Ramos (cell line): ENCODE measurements around the gene MICAL2.

Experiments
- in situ Hi-C: fragments of 300-500 bp; cut with MboI; formaldehyde crosslinking; loops from one replicate; pipeline ENCODE4 v1.14.3; 2022; ENCODE audit warnings: low sequenced_read_pairs; ENCODE audit not compliant: unreplicated experiment

Gene MICAL2

GRCh38 chr11:12200279-12200990 is 90.0 kb downstream of the MICAL2 start:
- in situ Hi-C loops: no loop called here

DNA sequence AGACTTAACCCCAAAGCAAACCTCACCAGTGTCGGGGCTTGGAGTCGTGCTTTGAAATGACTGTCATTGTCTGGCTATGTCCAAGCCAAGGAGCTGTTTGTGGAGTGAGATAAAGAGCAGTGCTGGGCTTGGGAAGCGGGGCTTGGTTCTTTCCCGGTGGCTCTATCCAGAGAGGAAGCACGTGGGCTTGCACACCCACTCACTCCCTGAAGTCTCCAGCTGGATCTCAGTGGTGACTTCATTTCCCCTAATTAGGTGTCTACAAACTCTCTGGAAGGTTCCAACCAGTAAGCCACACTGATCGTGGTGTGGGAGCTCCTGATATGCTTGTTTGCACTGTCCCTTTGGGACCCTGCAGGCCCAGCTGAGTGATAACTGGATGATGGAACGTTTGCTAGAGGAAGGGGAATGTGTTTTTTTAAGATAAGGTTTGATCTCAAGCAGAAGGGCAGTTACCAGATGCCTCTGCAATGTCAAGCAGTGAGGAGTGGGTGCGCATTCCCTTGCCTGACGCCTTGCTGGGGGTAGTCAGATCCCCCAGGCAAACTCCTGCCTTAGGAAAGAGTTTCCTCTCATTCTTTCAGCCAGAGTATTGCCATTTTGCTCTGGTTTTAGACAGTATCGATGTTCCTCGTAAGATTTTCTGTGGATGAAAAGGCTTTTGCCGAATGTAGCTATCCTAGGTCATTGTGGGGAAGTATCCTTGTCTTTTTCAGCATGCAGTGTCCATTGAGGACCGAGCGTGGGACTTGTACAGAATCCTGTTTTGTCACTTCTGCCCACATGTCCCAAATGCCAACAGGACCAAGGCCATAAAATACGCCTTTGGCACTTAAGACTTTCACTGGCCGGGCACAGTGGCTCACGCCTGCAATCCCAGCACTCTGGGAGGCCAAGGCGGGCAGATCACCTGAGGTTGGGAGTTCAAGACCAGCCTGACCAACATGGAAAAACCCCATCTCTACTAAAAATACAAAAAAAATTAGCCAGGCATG is 90.9 kb downstream of the MICAL2 start:
- in situ Hi-C loops: no loop called here

DNA sequence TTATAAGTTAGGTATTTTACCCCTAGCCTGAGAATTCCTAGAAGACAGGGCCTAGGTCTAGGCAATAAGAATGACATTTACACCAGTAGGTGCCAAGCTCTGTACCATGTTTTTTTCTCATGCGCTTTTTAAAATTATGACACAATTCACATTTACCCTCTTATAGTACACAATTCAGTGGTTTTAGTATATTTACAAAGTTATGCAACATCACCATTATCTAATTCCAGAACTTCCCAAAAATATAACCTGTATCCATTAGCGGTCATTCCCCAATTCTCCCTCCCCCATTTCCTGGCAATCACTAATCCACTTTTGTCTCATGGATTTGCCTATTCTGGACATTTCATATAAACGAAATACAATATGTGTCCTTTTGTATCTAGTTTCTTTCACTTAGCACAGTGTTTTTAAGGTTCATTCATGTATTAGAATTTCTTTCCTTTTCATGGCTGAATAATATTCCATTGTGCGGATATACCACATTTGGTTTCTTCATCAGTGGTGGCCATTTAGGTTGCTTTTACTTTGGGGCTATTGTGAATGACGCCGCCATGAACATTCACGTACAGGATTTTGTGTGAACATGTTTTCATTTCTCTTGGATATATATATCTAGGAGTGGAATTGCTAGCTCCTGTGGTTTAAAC is 92.4 kb downstream of the MICAL2 start:
- in situ Hi-C loops: no loop called here

GRCh38 chr11:12204506-12204905 is 94.1 kb downstream of the MICAL2 start:
- in situ Hi-C loops: no loop called here

DNA sequence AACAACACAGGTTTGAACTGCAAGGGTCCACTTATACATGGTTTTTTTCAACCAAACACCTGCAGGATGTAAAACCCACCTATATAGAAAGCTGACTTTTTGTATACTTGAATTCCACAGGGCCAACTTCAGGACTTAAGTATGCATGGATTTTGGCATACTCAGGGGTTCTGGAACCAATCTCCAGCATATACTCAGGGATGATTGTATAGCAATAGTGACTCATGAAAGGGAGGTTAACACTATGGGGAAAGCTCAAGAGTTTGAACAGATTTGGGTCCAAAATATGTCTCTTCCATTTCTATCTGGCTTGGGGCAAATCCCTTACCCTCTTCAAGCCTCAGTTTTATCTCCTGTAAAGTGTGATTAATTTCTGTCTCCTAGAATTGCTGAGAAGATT is 94.9 kb downstream of the MICAL2 start:
- in situ Hi-C loops: no loop called here

- in situ Hi-C loops: no loop called here
Observed at GRCh38 chr11:12206529-12206928, 96.1 kb downstream of the MICAL2 start.

DNA sequence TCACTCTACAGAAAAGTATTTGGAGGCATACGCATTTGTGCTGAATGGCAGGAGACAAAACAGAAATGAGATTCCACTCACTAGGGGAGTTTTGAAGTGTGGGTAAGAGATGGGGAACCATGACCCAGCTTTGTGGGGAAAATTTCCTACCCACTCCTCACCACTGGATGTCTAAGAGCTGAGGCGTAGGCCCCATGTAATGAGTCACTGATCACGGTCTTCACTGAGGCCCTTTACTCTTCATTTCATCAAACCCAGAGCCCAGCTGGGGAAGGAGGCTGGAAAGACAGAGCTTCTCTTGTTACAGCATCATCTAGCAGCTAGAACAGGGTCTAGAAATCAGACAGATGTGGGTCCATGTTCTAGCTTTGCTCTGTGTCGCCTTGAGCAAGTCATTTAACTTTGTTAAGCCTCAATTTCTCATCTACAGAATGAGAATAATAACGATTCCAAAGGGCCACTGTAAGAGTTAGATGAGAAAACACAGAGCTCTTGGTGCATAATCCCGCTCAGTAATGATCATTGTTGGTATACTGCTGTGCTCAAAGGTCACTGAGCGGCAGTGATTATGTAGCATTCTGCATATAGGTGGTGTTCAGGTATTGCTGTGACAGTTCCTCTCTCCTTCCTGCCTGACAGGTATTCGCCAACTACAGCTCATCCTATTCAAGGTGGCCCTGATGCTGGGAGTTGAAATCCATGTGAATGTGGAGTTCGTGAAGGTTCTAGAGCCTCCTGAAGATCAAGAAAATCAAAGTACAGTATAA is 97.2 kb downstream of the MICAL2 start:
- in situ Hi-C loops: no loop called here

GRCh38 chr11:12209096-12209495 is 98.7 kb downstream of the MICAL2 start:
- in situ Hi-C loops: no loop called here

GRCh38 chr11:12210200-12210599 is 99.8 kb downstream of the MICAL2 start:
- in situ Hi-C loops: no loop called here

DNA sequence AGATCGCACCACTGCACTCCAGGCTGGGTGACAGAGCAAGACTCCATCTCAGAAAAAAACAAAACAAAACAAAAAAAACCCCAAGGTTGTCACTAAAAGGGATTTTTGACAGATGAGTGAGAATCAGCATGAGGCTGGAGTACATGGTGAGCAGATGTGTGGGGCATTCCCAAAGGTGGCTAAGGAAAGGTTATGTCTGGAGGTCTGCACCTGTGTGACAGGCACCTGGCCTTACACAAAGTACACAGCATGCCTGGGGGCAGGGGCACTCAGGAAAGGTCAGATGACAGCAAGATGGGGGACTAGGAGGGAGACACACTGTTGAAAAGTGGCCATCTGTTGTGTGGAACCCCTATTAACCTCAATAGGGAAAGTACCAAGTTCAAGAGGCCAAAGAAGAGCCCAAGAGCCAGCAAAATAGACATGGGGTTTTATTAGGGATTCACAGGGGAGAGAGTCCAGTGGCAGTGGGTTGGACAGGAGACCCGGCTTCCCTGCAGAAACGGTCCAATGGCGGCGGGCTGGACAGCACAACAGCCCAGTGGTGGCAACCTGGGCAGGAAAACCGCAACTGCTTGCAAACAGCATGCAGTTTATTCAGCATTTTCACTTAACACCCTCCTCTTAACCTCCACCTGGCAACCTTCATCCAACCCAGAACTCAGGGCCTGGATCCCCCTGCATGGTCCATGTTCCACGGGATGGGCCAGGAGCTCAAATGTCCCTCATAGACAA is 101.1 kb downstream of the MICAL2 start:
- in situ Hi-C loops: no loop called here

GRCh38 chr11:12212174-12212820 is 101.9 kb downstream of the MICAL2 start:
- in situ Hi-C loops: no loop called here

DNA sequence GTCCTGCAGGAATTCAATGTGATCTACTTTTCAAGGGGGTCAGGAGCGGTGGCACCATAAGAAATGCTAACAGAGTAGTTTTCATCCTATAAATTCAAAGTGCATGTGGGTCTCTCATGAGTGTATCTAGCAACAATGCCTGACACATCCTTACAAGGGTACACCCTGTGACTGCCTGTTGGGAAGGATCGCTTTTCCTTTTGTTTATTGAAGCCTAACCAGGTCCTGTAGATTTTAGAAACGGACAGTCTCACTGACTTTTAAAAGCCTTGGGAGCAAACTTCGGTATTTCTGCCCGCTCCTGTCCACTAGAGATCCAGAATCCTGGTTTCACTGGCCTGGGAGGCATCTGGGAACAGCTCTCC is 102.4 kb downstream of the MICAL2 start:
- in situ Hi-C loops: no loop called here

GRCh38 chr11:12213883-12214282 is 103.5 kb downstream of the MICAL2 start:
- in situ Hi-C loops: no loop called here

- in situ Hi-C loops: no loop called here
Observed at GRCh38 chr11:12214751-12215150, 104.4 kb downstream of the MICAL2 start.

- in situ Hi-C loops: no loop called here
Observed at GRCh38 chr11:12215181-12215593, 104.8 kb downstream of the MICAL2 start.

GRCh38 chr11:12216041-12216451 is 105.7 kb downstream of the MICAL2 start:
- in situ Hi-C loops: no loop called here

DNA sequence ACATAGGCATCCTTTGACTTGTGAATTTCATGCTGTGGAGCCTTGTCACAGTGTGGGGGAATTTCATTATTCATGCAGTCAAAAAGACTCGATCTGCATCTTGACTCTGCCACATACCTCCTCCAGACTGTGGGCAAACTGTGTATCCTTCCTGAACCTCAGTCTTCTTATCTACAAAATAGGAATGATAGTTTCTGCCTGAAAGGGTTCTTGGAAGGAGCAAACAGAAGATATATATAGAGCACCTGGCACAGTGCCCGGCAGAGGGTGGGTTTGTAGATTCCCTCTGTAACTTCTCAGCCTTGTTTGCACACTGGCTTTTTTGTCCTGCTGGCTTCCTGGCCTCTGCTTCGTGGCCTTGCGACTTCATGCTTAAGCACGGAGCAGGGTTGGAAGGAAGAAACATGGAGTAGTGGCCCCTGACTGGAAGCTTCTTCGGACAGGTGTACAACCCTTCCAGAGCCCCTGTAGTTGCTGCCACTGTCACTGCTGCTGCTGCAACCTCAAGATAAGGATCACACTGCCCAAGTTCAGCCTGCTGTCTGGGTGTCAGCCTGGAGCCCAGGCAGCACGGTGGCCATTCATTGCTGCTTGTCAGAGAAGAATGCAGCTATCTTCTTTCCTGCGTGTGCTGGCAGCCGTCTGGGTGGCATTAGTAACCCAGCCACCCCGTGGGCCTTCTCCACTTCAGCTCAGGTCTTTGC is 106.4 kb downstream of the MICAL2 start:
- in situ Hi-C loops: no loop called here

DNA sequence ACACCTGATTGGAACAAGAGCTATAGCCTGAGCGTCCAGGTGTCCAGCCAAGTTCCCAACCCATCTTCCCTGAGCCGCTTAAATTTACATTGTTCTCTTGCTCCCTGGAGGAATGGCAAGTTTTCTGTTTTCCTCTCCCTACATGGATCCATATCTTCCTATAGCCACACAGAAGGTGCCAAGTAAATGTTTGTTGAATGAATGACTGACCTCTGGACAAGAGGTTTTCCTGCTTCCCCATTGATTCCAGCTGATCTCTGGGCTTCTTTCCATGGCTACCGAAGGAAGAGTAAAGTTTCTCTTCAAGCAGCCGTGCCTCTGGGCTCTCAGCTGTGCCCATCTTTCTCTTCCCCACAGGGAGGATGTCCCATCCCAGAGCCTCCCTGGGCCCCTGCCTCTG is 107.5 kb downstream of the MICAL2 start:
- in situ Hi-C loops: no loop called here
